Measurements from ENCODE around the gene ARHGAP42. TPM values are rescaled to one million over a fixed set of nuclear protein-coding genes. Genes with fewer than 3 reads are reported as not detected.
A peak's percentile ranks its signal among the peaks of the same experiment; 100 is the strongest.

ARHGAP42 gene
- total RNA-seq, 1 donor from 2014 or later, result 11.2 TPM

DNA sequence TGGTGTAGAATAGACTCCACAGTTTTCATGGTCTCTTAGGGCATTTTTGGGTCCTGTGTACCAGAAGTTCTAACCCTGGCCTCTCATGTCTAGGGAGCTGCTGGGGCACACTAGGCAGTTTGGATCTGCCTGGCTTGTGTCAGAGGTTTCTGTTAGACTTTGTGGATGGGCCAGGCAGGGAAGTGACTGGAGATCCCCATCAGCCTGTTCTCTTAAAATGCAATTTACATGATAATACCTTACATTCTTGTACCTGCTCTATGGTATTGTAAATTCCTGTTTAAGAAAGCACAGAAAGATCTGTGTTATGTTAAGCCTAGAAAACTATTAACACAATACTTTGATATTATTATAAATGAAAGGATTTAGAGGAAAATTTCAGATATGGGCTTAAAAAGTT is 104.0 kb downstream of the ARHGAP42 start:
- ATAC-seq, result no peak

DNA sequence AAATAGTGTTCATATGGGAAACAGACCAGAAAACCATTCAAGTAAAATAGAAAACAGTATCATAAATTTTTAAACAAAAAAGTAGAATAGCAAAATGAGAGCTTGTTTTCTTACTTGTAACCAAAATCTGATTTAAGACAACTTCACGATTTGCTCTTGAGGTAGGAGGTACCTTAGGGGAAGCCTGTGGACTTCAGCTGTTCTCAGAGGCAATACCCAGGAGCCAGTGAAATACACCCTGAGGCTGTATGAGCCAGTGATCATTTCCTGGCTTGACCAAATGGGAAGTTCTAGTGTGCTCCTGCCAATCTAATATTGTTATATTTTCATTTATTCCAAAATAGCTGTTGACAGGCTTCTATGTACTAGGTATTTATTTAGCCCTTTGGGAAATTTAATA is 104.8 kb downstream of the ARHGAP42 start:
- DNase-seq (ENCODE audit: low spot score), result no peak
- ATAC-seq, result no peak

More for the DNA sequence above, 104.0 kb downstream of the ARHGAP42 start:
- no peak for DNase-seq (ENCODE audit: low spot score)

DNA sequence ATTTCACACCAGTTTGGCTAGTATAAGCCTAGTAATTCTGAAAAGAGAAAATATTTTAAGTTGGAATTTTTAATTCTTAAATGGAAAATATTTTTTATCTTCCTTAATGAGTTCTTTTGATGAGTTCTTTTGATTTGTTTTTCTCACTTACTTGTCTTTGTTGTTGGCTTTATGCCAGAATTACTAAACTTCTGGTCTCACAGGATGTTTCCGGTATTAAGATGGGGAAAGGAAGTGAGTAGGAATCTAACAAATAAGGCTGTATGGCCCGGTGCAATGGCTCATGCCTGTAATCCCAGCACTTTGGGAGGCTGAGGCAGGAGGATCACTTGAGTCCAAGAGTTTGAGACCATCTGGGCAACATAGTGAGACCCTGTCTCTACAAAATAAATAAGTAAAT is 106.4 kb downstream of the ARHGAP42 start:
- DNase-seq (ENCODE audit: low spot score), result no peak
- ATAC-seq, result no peak

DNA sequence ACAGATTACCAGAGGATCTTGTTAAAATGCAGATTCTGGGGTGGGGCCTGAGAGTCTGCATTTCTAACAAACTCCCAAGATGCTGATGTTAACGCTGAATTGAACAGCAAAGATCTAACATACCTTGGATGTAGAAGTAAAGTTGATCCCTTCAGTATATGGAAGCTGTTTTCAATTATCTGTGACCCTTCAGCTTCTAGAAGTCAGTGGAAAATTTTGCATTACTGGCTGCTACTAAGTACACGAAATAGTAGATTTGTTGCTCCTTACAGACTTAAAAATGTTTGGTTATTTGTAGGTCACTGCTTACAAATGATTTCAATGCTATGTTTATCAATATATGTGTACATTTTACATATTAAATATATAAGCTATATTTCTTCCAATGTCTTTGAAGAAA is 107.4 kb downstream of the ARHGAP42 start:
- no peak for DNase-seq (ENCODE audit: low spot score)

DNA sequence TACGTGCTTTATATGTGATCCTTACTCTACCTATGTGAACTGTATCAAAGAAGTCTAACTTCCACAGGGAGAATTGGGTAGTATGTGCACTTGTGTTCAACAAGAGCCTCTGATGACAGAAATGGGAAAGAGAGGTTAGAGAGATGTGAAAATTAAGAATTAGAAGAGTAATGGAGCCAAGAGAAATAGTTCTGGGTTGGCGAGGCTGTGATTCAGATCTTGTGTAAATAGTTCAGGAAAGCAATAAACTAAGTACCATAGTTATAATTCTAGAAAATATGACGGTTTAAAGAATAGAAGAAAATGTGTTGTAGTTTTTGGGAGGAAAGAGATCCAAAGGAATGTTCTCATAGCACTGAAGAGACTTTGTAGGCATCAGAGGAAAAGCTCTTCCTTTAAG is 112.4 kb downstream of the ARHGAP42 start:
- ATAC-seq, result no peak
- no peak for DNase-seq (ENCODE audit: low spot score)

More for the DNA sequence above, 107.4 kb downstream of the ARHGAP42 start:
- ATAC-seq, result no peak

DNA sequence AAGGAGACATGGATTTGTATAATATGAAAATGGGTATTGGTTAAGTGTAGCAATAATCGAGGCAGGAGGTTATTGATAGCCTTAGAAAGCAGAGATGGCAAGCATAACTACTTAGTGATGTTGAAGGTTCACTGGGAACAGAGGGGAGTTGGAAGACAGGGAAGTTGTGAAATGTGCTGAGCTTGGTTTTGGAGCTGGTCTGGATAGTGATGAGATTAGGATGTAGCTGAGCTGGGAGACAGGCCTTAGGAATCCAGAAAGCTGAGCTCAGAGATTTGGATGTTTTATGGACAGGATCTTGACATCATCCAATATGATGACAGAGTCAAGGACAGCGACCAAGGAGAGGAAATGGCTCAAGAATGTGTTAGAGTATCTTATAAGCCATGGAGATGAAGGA is 113.1 kb downstream of the ARHGAP42 start:
- no peak for DNase-seq (ENCODE audit: low spot score)
- ATAC-seq, result no peak

DNA sequence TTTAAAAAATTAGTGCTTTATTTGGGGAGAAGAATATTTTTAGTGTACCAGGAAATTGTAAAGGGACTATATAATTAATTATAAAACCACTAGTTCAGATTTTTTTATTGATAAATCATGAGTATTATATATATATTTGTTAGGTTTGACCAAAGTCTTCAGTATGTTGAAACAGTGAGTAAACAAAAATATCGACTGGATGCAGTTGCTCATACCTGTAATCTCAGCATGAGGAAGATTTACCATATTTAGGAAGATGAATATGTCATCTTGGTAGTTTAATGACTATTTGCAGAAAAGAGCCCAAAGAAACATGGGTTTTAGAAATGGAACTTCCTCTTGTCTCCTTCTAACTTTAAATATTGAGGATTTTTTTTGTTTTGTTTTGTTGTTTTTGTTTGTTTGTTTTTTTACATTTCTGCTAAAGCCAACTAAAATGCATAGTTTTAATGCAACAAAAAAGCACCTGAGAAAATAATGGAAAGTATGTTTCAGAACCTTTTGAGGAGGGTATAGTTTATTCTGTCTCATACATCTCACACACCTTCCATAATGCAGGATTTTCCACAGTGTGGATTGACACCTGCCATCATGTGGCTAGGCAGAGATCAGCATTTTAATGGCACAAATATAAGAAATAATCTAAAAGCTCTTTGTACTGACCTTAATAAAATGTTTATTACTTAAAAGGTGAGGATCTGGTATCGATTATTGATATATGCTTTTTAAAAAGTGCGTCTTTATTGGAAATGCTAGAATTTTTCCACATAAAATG is 114.3 kb downstream of the ARHGAP42 start:
- ATAC-seq (peak; percentile 52), DNase-seq (ENCODE audit: low spot score) (no peak)

DNA sequence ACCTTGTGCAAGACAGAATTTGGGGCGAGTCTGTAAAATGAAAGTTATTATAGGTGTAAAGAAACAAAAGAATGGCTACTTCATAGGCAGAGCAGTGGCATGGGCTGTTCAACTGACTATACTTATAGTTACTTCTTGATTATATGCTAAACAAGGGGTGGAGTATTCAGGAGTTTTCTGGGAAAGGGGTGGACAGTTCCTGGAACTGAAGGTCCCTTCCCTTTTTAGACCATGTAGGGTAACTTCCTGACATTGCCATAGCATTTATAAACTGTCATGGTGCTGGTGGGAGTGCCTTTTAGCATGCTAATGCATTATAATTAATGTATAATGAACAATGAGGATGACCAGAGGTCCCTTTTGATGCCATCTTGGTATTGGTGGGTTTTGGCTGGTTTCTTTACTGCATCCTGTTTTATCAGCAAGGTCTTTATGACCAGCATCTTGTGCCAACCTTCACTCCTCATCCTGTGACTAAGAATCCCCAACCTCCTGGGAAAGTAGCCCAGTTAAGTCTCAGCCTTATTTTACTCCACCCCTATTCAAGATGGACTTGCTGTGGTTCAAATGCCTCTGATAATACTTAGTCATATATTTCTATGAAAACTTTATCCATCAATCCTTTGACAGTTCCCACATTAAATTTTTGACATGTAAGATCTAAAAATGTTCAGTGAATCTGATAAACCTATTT is 118.6 kb downstream of the ARHGAP42 start:
- no peak for DNase-seq (ENCODE audit: low spot score)
- no peak for ATAC-seq

DNA sequence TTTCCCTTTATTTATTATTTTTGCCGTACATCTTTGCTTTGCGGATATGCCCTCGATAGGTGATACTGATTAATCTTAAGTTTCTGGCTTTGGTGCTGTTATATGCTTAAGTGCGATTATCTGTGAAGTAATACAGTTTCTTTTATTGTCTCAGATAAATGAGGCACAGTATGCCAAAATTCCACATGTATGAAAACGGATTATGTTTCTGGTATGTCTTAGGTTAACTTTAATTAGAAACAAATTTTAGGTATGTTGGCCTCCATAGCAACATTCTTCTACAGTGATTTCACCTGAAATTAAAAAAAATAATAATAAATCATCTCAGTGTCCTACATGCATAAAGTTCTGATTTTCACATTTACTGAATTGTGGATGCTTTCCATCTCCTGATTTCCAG is 119.2 kb downstream of the ARHGAP42 start:
- no peak for ATAC-seq
- DNase-seq (ENCODE audit: low spot score), result no peak

DNA sequence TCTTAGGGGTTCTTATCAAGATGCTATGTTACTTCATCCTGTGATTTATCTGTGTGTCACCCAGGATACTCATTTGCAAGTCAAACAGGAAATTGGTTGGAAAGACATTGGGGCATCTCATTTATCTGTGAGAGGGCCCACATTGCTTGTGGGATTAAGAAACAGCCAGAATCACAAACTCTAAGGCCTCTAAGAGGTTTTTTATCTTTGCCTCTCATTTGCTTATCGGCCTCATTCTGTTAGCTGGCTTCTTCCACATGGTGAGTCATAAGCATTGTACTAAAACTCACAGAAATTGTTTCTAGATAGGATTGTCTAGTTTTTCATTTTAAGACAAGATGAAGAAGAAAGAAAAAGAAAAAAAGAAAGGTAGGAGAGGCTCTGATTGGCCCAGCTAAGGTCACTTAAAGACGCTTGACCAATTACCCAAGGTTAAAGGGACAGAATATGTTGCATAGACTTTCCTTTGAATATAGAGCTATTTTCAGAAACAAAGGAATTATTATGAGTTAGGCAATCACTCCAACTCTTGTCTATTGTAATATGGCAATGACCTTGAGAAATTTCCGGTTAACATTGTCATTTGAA is 121.9 kb downstream of the ARHGAP42 start:
- no peak for ATAC-seq
- no peak for DNase-seq (ENCODE audit: low spot score)

DNA sequence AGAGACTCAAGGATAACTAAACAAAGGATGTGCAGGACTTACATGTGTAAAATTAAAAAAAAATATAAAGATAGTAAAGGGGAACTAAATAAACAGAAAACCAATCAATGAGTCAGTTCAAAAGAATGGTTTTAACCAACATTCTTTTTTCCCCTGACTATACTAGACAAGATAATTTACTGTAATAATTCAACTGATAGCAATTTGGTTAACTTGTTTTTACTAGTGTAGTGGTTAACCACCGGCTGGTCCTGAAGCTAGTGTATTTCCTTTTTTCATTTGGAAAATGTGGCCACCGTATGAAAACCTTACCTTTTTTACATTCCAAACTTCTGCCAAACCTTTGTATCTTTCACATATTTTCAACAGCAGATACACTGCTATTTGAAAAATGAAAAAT is 123.1 kb downstream of the ARHGAP42 start:
- ATAC-seq (no peak), DNase-seq (ENCODE audit: low spot score) (no peak)

DNA sequence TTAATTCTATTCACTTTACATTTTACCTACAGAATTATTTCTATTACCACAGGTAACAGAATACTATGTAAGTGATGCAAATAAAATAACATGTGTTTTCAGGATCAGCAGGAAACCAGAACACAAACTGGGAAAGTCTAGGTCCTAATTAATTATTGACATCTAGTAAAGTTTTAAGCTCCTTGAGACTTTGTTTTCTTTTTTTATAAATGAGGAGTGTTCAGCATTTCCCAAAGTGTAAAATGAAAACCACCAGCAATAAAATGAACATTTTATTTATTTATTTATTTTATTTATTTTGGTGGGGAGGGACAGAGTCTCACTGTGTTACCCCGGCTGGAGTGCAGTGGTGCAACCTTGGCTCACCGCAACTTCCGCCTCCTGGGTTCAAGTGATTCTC is 123.6 kb downstream of the ARHGAP42 start:
- DNase-seq (ENCODE audit: low spot score) (no peak), ATAC-seq (no peak)

DNA sequence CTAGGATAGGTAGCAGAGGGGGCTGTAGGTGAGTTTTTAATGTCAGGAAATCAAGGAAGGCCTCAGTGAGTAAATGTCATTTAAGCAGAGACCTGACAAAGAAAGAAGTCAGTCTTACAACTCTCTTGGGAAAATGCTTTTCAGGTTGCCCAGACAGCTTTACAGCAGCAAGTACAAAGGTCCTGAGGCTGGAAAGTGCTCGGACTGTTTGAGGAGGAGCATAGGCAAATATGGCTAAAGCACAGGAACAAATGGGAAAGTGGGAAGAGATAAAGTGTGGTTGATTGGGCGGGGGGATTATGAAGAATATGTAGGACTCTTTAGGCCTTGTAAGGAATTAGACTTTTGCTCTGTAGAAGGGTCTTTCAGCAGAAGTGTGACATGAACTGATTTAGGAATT is 125.4 kb downstream of the ARHGAP42 start:
- no peak for ATAC-seq

DNA sequence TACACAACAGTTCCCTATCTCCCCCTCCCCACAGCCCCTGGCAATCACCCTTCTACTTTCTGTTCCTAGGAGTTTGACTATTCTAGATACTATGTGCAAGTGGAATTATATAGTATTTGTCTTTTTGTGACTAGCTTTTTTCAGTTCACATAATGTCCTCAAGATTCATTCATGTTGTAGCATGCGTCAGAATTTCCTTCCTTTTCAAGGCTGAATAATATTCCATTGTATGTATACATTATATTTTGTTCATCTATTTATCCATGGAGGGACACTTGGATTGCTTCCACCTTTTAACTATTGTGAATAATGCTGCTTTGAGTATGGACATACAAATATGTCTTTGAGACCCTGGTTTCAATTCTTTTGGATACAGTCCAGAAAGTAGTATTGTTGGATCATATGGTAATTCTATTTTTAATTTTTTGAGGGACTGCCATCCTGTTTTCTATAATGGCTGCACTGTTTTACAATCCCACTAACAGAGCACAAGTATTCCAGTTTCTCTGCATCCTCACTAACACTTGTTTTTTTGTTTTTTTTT is 128.8 kb downstream of the ARHGAP42 start:
- no peak for DNase-seq (ENCODE audit: low spot score)
- no peak for ATAC-seq

More for the DNA sequence above, 125.4 kb downstream of the ARHGAP42 start:
- DNase-seq (ENCODE audit: low spot score), result no peak

DNA sequence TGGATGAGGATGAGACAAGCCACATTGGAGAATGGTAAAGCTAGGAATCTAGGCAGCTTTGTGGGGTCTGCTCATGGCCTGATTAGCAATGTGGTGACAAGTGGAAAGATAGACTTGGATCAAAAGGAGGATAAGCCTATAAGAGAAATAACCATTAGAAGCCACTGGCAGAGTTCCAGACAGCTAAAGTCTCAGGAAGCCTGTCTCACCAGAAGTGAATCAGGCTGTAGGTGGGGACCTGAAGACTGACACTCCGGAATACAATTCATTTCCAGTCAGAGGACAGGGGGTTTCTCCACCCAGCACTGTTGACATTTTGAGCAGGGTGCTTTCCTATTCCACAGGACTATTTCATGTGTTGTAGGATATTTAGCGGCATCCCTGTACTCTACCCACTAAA is 129.7 kb downstream of the ARHGAP42 start:
- DNase-seq (ENCODE audit: low spot score) (no peak), ATAC-seq (no peak)

DNA sequence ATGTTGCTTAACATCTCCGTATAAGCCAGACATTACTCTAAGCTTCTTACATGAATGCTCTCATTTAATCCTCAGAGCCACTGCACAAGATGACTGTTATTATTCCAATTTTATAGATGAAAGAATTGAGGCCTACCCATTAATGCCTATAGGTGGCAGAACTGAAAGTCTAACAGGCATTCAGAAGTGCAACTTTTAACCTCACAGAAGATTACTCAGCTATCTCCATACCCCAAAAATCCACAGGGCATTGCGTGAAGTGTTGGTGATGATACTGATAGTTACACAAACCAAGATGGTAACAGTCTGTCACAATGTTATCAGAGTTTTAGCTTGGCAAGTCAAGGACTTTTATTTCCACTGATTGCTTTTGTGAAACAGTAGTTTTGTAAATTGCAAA is 130.5 kb downstream of the ARHGAP42 start:
- ATAC-seq (no peak), DNase-seq (ENCODE audit: low spot score) (no peak)

DNA sequence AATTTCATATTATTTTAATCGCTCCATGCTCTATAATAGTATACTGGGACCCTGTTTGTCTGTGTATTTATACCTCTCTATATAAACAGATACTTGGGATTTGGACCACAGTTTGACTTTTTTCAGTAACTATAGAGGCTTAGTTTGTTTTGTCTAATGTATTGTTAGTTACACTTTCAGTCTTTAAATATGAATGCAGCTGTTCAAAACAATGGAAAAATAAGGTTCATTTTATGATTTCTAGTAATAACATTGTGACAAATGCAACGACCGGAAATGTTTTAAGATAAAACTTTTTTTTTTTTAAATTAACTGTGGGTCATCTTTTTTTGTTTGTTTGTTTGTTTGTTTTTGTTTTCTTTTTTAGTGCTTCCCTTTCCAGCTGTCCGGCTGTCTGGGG is 133.5 kb downstream of the ARHGAP42 start:
- DNase-seq (ENCODE audit: low spot score) (no peak), ATAC-seq (no peak)

DNA sequence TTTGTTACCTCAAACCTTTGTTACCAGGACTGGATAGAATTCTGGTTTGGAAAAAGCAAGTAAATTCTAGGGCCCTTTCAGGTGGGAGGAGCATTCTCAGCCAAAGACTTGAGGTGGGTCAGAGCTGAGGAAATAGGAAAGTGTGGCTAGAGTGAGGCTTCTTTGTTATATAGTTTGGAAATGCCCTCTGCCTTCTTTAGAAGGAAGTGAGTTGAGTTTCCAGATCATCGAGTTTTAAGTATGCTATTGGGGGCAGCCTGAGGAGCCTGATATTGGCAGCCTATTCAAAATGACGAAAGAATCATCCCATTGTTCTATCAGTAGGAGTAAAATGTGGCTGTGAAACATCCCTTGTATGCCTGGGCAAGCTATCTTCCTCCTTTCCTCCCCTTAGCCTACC is 134.1 kb downstream of the ARHGAP42 start:
- DNase-seq (ENCODE audit: low spot score), result no peak
- ATAC-seq, result no peak

DNA sequence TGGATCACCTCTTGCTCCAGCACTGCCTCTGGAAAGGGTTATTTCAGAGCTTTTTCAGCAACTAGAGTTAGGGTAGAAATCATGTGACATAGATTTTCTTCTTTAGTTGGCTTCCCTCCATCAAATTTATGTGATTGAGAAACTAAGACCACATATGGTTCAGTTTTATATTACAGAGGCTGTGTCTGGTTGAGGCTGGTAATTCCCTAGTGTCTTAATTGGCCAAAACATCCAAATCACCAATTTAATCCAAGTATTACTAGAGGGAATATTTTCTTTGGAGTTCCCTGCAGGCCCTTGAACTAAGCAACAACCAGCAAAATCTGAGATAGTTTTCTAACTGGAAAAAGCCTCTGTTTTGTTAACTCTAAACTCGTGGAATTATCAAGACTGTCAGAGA is 136.3 kb downstream of the ARHGAP42 start:
- ATAC-seq (no peak), DNase-seq (ENCODE audit: low spot score) (no peak)

DNA sequence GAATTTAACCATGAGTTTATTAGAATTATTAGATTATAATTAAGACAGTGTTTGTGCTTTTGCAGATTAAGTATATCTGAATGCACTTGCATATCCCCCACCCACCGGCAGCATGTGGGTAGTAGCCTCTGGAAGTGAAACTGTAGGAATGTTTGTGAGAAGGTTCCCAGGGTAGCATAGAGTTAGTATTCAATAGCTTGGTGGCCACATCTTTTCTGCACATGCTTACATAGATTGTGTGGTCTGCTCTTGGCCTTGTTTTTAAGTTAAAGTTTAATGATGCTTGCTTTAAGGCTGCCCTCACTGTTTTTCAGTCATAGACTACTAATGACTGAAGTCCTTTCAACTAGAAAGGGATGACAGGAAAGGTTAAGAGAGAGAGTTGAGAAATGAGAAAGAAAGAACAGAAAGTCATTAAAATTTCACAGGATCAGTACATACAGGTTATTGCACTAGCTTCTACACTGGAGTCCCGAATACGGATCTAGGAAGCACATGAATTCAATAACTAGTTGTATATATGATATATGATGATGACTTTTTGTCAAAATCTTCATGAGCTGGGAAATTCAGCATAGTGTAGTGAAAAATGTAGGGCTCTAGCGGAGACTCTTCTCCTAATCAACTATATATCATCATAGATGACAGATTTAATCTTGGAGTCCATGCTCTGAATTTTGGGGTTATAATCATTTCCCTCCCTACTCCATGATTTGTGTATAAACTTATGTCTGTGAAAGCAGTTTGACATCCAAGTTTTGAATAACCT is 137.1 kb downstream of the ARHGAP42 start:
- no peak for ATAC-seq
- DNase-seq (ENCODE audit: low spot score), result no peak

DNA sequence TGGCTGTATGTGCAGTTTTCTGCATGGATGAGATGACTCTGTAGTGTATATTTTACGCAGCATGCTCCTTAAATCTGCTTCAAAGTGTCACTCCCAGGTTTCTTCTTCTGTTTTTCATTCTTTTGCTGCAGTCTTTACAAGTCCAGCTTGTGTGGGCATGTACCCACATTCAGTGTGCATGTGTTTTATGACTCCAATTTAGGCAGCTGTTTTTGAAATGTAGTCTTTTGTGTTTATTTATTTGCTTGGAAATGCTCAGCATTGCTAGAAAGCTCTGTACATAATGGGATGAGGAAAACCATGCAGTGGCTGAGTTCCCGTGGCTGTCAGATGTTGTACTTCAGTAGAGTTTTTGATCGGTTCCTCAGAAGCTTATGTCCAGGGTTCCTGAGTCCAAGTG is 138.5 kb downstream of the ARHGAP42 start:
- DNase-seq (ENCODE audit: low spot score), result no peak
- no peak for ATAC-seq

Data from left lobe of liver (tissue), 2 donors.